ENCODE measurements around the gene COX19.

COX19 gene

GRCh38 chr7:985915-986741, 10.8 kb upstream of the COX19 start:
- in situ Hi-C loops (cut with HindIII; ENCODE audit: low pct_unique_long_range_greater_than_20kb, low sequenced_read_pairs) = no loop called here
- TF ChIP-seq JUND (IDR thresholded peaks at IDR 0.05; ENCODE audit: low read depth) = no peak
- no peak for DNase-seq (ENCODE audit: low read depth in 1 of 2, low spot score in 1 of 2)

DNA sequence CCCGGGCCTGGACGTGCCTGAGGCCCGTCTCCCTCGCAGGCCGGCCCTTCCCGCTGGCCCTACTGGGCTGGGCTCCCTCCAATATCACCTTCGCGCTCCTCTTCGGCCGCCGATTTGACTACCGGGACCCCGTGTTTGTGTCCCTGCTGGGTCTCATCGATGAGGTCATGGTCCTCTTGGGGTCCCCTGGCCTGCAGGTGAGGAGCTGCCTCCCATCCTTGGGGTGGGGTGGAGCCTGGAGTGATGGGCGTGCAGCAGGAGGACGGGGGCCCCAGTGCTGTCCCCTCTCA, 9.7 kb upstream of the COX19 start:
- no peak for DNase-seq (ENCODE audit: low read depth in 1 of 2, low spot score in 1 of 2)
- no peak for TF ChIP-seq JUND (IDR thresholded peaks at IDR 0.05; ENCODE audit: low read depth)
- in situ Hi-C loops (cut with HindIII; ENCODE audit: low pct_unique_long_range_greater_than_20kb, low sequenced_read_pairs) = no loop called here

GRCh38 chr7:984361-985126, 9.2 kb upstream of the COX19 start:
- in situ Hi-C loops (cut with HindIII; ENCODE audit: low pct_unique_long_range_greater_than_20kb, low sequenced_read_pairs) = no loop called here

GRCh38 chr7:983616-984071, 8.3 kb upstream of the COX19 start:
- in situ Hi-C loops (cut with HindIII; ENCODE audit: low pct_unique_long_range_greater_than_20kb, low sequenced_read_pairs) = no loop called here
- TF ChIP-seq JUND (IDR thresholded peaks at IDR 0.05; ENCODE audit: low read depth) = no peak
- no peak for DNase-seq (ENCODE audit: low read depth in 1 of 2, low spot score in 1 of 2)

More at GRCh38 chr7:984361-985126, 9.2 kb upstream of the COX19 start:
- DNase-seq (ENCODE audit: low read depth in 1 of 2, low spot score in 1 of 2) = no peak
- no peak for TF ChIP-seq JUND (IDR thresholded peaks at IDR 0.05; ENCODE audit: low read depth)

DNA sequence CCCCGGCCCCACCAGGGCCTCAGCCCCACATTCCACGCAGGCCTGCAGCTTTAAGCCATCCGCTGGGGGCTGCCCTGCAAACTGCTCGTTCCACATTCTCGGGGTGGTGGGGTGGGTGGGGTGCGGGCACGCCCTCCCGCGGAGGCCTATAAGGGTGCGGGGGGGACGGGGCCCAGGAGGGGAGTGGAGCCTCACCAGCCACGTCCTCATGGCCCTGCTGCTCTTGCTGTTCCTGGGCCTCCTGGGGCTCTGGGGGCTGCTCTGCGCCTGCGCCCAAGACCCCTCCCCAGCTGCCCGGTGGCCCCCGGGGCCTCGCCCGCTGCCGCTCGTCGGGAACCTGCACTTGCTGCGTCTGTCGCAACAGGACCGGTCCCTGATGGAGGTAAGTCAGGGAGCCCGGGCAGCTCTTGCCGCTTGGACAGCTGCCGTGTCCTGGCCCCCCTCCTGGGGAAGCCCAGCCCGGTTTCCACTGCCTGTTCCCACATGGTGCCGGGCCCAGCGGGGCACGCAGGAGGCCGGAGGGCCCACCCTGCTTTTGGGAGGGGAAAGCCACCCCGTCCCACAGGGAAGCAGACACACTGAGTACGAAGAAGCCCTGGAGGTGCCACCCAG, 7.8 kb upstream of the COX19 start, which contains the start of gene CYP2W1:
Gene CYP2W1 (plus strand): TSS at position 178 of the 612 bp plus-strand sequence. CDS start 31 bp downstream, at position 209.
- DNase-seq (ENCODE audit: low read depth in 1 of 2, low spot score in 1 of 2) = no peak
- TF ChIP-seq JUND (IDR thresholded peaks at IDR 0.05; ENCODE audit: low read depth) = no peak
- in situ Hi-C loops (cut with HindIII; ENCODE audit: low pct_unique_long_range_greater_than_20kb, low sequenced_read_pairs) = no loop called here

- in situ Hi-C loops (cut with HindIII; ENCODE audit: low pct_unique_long_range_greater_than_20kb, low sequenced_read_pairs) = no loop called here
- no peak for TF ChIP-seq JUND (IDR thresholded peaks at IDR 0.05; ENCODE audit: low read depth)
- no peak for DNase-seq (ENCODE audit: low read depth in 1 of 2, low spot score in 1 of 2)
These were observed 7.2 kb upstream of the COX19 start for GRCh38 chr7:982511-983003.

DNA sequence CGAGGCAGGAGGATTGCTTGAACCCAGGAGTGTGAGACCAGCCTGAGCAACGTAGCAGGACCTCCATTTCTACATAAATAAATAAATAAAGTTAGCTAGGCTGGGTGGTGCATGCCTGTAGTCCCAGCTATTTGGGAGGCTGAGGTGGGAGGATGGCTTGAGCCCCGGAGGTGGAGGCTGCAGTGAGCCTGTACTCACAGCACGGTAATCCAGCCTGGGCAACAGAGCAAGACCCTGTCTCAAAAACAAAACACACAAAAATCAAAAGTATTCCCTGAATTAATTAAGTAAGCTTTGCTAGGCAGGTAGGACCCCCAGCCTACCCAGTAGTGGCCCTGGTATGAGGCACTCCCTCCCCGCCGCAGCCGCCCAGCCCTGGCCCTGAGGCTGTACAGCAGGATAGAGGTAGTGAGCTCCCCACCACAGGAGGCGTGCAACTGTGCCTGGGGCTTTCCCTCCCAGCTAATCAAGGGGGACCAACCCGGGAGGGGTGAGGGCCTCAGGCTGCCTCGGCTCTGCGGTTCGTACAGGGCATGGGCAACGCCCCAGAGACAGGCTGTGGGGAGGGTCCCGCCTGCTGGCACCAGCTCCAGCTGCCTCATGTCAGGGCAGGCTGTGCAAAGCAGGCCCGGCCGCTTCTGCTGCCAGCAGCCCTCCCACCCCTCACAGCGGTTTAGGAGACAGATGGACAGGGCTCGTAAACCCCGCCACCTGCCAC, 6.6 kb upstream of the COX19 start:
- TF ChIP-seq JUND (IDR thresholded peaks at IDR 0.05; ENCODE audit: low read depth) = no peak
- in situ Hi-C loops (cut with HindIII; ENCODE audit: low pct_unique_long_range_greater_than_20kb, low sequenced_read_pairs) = no loop called here
- no peak for DNase-seq (ENCODE audit: low read depth in 1 of 2, low spot score in 1 of 2)

DNA sequence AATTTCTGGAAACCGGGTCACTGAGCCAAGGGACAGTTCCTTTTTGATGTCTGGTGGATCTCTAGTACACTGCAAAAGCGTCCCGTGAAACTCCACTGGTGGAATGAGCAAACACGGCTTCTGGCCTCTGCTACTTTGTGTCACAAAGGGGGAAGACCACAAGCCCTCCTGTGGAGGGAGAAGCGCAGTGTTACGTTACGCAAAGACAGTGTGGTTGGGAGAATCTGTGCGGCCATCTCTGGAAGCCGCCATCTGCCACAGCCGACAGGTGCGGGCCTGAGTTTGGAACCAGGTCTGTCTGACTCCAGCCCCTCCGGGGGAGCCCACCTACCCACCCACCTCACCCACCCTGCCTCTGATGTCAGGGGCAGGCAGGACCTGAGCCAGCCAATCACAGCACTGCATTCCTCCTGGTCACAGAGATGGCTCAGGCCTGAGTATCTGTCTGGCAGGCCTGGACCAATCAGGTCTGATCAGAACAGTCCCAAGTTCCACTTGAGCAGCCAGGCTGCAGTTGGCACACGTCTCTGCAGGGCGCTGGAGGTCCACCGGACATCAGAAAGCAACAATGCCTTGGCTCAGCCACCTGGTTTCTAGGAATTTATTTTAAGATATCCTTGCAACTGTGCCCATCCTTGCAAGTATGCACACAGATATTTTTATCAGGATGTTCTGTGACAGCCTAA, 4.7 kb upstream of the COX19 start:
- no peak for DNase-seq (ENCODE audit: low read depth in 1 of 2, low spot score in 1 of 2)
- TF ChIP-seq JUND (IDR thresholded peaks at IDR 0.05; ENCODE audit: low read depth) = no peak
- in situ Hi-C loops (cut with HindIII; ENCODE audit: low pct_unique_long_range_greater_than_20kb, low sequenced_read_pairs) = no loop called here

GRCh38 chr7:979151-979550, 3.8 kb upstream of the COX19 start:
- in situ Hi-C loops (cut with HindIII; ENCODE audit: low pct_unique_long_range_greater_than_20kb, low sequenced_read_pairs) = no loop called here
- DNase-seq (ENCODE audit: low read depth in 1 of 2, low spot score in 1 of 2) = no peak
- no peak for TF ChIP-seq JUND (IDR thresholded peaks at IDR 0.05; ENCODE audit: low read depth)

DNA sequence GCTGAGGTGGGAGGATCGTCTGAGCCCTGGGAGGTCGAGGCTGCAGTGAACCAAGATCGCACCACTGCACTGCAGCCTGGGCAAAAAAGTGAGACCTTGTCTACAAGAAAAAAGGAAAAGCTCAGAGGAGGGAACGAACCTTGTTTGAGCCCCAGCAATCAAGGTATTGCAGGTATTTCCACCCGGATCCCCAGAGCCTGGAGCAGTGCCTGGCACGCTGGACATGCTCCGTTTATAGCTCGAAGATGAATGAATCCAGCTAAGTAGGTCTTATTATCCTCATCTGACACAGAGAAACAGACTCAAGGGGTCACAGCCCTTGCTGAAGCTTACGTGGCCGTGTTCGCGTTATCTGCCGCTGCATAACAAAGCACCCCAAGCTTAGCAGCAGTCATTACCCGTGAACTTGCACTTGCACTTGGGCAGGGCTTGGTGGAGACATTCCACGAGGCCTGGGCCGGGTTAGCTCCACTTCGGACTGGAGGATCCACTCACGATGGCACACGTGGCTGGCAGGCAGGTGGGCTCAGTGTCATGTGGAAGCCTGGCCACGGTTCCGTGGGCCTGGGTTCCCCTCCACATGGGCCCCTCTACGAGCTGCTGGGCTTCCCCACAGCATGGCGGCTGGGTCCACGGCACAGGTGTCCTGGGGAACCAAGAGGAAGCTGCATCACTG, 3.2 kb upstream of the COX19 start:
- no peak for TF ChIP-seq JUND (IDR thresholded peaks at IDR 0.05; ENCODE audit: low read depth)
- in situ Hi-C loops (cut with HindIII; ENCODE audit: low pct_unique_long_range_greater_than_20kb, low sequenced_read_pairs) = no loop called here
- no peak for DNase-seq (ENCODE audit: low read depth in 1 of 2, low spot score in 1 of 2)

DNA sequence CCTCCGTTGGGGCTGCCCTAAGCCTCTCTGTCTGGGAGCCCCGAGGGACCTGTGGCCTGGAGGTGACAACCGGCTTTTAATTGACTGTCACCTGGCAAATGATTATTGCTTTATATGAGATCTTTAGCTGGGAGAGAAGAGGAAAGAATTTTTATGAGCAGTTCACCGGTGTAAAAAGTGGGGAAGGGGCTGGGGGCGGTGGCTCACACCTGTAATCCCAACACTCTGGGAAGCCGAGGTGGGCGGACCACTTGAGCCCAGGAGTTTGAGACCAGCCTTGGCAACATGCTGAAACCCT, 2.6 kb upstream of the COX19 start:
- DNase-seq (ENCODE audit: low read depth in 1 of 2, low spot score in 1 of 2) = no peak
- no peak for TF ChIP-seq JUND (IDR thresholded peaks at IDR 0.05; ENCODE audit: low read depth)
- in situ Hi-C loops (cut with HindIII; ENCODE audit: low pct_unique_long_range_greater_than_20kb, low sequenced_read_pairs) = no loop called here
